ENCODE results near the gene APOBEC4. TPM values are rescaled to one million over a fixed set of nuclear protein-coding genes. Genes with fewer than 3 reads are reported as not detected.
A peak's percentile ranks its signal among the peaks of the same experiment; 100 is the strongest.

APOBEC4 gene
- total and polyA plus RNA-seq, 10 of the 15 experiments (the other 5 are each of a cell fraction or from before 2014, with no cell fraction given) = 0.04 to 0.25 (median 0.06) TPM; not detected in 5

DNA sequence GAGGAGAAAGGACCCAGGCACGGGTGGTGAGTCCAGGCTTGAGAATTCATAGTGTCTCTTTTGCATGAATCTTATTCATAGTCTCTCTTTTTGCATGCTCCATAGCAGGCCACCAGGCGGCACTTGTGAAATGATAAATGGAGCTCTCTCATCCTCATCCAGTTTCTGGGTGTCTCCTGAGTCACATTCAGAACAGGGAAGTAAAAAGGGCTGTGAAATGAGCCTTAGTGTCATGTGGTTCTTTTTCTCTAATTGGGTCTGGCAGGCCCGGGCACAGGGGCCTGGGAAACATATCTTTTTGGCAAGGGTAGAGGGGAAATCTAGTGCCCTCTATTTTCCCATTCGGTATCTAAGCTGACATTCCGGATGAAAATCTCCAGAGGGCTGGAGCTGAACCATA, 43.8 kb downstream of the APOBEC4 start (continued):
- TF ChIP-seq, protein P1, sequence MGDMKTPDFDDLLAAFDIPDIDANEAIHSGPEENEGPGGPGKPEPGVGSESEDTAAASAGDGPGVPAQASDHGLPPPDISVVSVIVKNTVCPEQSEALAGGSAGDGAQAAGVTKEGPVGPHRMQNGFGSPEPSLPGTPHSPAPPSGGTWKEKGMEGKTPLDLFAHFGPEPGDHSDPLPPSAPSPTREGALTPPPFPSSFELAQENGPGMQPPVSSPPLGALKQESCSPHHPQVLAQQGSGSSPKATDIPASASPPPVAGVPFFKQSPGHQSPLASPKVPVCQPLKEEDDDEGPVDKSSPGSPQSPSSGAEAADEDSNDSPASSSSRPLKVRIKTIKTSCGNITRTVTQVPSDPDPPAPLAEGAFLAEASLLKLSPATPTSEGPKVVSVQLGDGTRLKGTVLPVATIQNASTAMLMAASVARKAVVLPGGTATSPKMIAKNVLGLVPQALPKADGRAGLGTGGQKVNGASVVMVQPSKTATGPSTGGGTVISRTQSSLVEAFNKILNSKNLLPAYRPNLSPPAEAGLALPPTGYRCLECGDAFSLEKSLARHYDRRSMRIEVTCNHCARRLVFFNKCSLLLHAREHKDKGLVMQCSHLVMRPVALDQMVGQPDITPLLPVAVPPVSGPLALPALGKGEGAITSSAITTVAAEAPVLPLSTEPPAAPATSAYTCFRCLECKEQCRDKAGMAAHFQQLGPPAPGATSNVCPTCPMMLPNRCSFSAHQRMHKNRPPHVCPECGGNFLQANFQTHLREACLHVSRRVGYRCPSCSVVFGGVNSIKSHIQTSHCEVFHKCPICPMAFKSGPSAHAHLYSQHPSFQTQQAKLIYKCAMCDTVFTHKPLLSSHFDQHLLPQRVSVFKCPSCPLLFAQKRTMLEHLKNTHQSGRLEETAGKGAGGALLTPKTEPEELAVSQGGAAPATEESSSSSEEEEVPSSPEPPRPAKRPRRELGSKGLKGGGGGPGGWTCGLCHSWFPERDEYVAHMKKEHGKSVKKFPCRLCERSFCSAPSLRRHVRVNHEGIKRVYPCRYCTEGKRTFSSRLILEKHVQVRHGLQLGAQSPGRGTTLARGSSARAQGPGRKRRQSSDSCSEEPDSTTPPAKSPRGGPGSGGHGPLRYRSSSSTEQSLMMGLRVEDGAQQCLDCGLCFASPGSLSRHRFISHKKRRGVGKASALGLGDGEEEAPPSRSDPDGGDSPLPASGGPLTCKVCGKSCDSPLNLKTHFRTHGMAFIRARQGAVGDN (IDR thresholded peaks at IDR 0.05) = peak; percentile 85
- TF ChIP-seq ESRRA (IDR thresholded peaks at IDR 0.05; ENCODE audit: low read length) (no peak), RELB (IDR thresholded peaks at IDR 0.05; ENCODE audit: low read depth) (peak; percentile 49; the same call in 1 of the 2 replicates), JUND (IDR thresholded peaks at IDR 0.05; ENCODE audit: low read depth, low read length) (no peak), BACH1 (IDR thresholded peaks at IDR 0.05; ENCODE audit: borderline replicate concordance) (no peak), ATF7 (IDR thresholded peaks at IDR 0.05; ENCODE audit: low read depth) (no peak), ZNF24 (IDR thresholded peaks at IDR 0.05) (no peak), IKZF1 (conservative IDR thresholded peaks at IDR 0.05) (peak; percentile 78), STAT1 (conservative IDR thresholded peaks at IDR 0.05) (no peak), POLR2A (IDR thresholded peaks at IDR 0.05; ENCODE audit: low read depth, low read length) (no peak), CEBPB (IDR thresholded peaks at IDR 0.05; ENCODE audit: borderline replicate concordance in 1 of 2, low read depth in 2 of 2, low read length in 2 of 2) (no peak), MYB (IDR thresholded peaks at IDR 0.05; ENCODE audit: borderline replicate concordance, low read depth, low read length) (no peak), SRF (IDR thresholded peaks at IDR 0.05; ENCODE audit: low read depth in 2 of 2, low read length in 2 of 2) (no peak), SMC3 (IDR thresholded peaks at IDR 0.05; ENCODE audit: borderline replicate concordance, low read length) (peak; percentile 72; the same call in 1 of the 2 replicates), BRCA1 (IDR thresholded peaks at IDR 0.05; ENCODE audit: low read depth, low read length) (no peak), SUPT20H (IDR thresholded peaks at IDR 0.05; ENCODE audit: borderline replicate concordance, control insufficient read depth, low read depth, low read length) (no peak), EP300 (IDR thresholded peaks at IDR 0.05; ENCODE audit: borderline replicate concordance in 1 of 2, control insufficient read depth in 1 of 2, low read depth in 2 of 2, low read length in 2 of 2) (peak in 1 of 2 experiments; percentile 57; a peak in 1 of 4 replicates), NBN (IDR thresholded peaks at IDR 0.05) (peak; percentile 67; the same call in 1 of the 2 replicates)
- TF ChIP-seq, protein P2, sequence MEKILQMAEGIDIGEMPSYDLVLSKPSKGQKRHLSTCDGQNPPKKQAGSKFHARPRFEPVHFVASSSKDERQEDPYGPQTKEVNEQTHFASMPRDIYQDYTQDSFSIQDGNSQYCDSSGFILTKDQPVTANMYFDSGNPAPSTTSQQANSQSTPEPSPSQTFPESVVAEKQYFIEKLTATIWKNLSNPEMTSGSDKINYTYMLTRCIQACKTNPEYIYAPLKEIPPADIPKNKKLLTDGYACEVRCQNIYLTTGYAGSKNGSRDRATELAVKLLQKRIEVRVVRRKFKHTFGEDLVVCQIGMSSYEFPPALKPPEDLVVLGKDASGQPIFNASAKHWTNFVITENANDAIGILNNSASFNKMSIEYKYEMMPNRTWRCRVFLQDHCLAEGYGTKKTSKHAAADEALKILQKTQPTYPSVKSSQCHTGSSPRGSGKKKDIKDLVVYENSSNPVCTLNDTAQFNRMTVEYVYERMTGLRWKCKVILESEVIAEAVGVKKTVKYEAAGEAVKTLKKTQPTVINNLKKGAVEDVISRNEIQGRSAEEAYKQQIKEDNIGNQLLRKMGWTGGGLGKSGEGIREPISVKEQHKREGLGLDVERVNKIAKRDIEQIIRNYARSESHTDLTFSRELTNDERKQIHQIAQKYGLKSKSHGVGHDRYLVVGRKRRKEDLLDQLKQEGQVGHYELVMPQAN (conservative IDR thresholded peaks at IDR 0.05) = peak; percentile 48; the same call in 1 of the 2 replicates
- TF ChIP-seq, protein P3, sequence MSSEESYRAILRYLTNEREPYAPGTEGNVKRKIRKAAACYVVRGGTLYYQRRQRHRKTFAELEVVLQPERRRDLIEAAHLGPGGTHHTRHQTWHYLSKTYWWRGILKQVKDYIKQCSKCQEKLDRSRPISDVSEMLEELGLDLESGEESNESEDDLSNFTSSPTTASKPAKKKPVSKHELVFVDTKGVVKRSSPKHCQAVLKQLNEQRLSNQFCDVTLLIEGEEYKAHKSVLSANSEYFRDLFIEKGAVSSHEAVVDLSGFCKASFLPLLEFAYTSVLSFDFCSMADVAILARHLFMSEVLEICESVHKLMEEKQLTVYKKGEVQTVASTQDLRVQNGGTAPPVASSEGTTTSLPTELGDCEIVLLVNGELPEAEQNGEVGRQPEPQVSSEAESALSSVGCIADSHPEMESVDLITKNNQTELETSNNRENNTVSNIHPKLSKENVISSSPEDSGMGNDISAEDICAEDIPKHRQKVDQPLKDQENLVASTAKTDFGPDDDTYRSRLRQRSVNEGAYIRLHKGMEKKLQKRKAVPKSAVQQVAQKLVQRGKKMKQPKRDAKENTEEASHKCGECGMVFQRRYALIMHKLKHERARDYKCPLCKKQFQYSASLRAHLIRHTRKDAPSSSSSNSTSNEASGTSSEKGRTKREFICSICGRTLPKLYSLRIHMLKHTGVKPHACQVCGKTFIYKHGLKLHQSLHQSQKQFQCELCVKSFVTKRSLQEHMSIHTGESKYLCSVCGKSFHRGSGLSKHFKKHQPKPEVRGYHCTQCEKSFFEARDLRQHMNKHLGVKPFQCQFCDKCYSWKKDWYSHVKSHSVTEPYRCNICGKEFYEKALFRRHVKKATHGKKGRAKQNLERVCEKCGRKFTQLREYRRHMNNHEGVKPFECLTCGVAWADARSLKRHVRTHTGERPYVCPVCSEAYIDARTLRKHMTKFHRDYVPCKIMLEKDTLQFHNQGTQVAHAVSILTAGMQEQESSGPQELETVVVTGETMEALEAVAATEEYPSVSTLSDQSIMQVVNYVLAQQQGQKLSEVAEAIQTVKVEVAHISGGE (CRISPR knock-in tag; IDR thresholded peaks at IDR 0.05) = no peak
